Measurements from ENCODE around the gene GLDN. TPM values are rescaled to one million over a fixed set of nuclear protein-coding genes. Genes with fewer than 3 reads are reported as not detected.

The GLDN gene
- total and polyA plus RNA-seq, 2 of the 4 experiments (the other 2 are of a cell fraction) = under 0.01 TPM; not detected in 1

GRCh38 chr15:51299187-51300015 is 42.1 kb upstream of the GLDN start (continued):
- no peak for TF ChIP-seq SMC3 (IDR thresholded peaks at IDR 0.05; ENCODE audit: low read depth, low read length)

- no peak overlapping the region for H2BK120ac ChIP-seq (ENCODE audit: low read depth, low read length)
- no TSS peak for BruUV-seq (replicated peaks)
- H2BK15ac ChIP-seq (ENCODE audit: low read depth, low read length) = no peak overlapping the region
- no peak overlapping the region for H3K56ac ChIP-seq (ENCODE audit: extremely low read depth, insufficient read depth, low read length)
- DNase-seq = no peak
- in situ Hi-C loops (cut with MboI; ENCODE audit: low sequenced_read_pairs) (no loop called here), dilution Hi-C loops (cut with HindIII; ENCODE audit: low sequenced_read_pairs, unreplicated experiment) (no loop called here), intact Hi-C loops (cut with micrococcal nuclease) (no loop called here)
- no peak for ATAC-seq (ENCODE audit: low read depth)
- ChIA-PET POLR2A (ENCODE audit: unreplicated experiment) (no interaction called here), CTCF (interaction anchor here (1.2 kb wide), 1 partner anchor 10 kb away, joined by 7 read pairs; no protein-coding TSS in a partner anchor)
- H3K23ac ChIP-seq (ENCODE audit: low read depth, low read length) = no peak overlapping the region
- no peaks in the 10 kb centered on the region; the same call in 1 of the 2 replicates for H3K4me1 ChIP-seq (ENCODE audit: control insufficient read depth, insufficient read depth, low read length)
- no peak overlapping the region for H3K9ac ChIP-seq (ENCODE audit: low read depth, low read length)
- H4K91ac ChIP-seq (ENCODE audit: insufficient read depth, low read depth, low read length) = no peak overlapping the region
- H2BK20ac ChIP-seq (ENCODE audit: low read depth, low read length) = no peak overlapping the region
- H3K4ac ChIP-seq (ENCODE audit: low read depth, low read length) = no peak overlapping the region
- H3K27me3 ChIP-seq (ENCODE audit: control insufficient read depth, insufficient read depth, low read length) = peaks cover 40% of the 10 kb centered on the region
- H3K18ac ChIP-seq (ENCODE audit: low read depth, low read length) = no peak overlapping the region
- H3K9me1 ChIP-seq (ENCODE audit: insufficient read depth, low read length) = no peaks in the 10 kb centered on the region
- no peaks in the 10 kb centered on the region for H4K20me1 ChIP-seq (ENCODE audit: insufficient read depth, low read length)
- 47% methylated on average over 2 of the region's 6 CpGs; no CpG with 5 or more reads in 1 of the 2 experiments for WGBS, 2 experiments (ENCODE audit: extremely low coverage in 2 of 2, insufficient read length in 1 of 2)
- H3K4me2 ChIP-seq (ENCODE audit: low read depth, low read length) = no peak overlapping the region
- H4K8ac ChIP-seq (ENCODE audit: low read depth in 2 of 2, low read length in 2 of 2) = no peak overlapping the region
- H3K14ac ChIP-seq (replicated peaks; ENCODE audit: low read depth, low read length) = no peak overlapping the region
- H3K4me3 ChIP-seq (ENCODE audit: insufficient read depth, low read depth, low read length) = no peak overlapping the region
- H2AFZ ChIP-seq (replicated peaks; ENCODE audit: low read length, poor library complexity) = no peak overlapping the region
- H3K9me3 ChIP-seq (ENCODE audit: control insufficient read depth, insufficient read depth, low read length) = no peaks in the 10 kb centered on the region
- H3K36me3 ChIP-seq (ENCODE audit: control insufficient read depth, insufficient read depth, low read length) = no peaks in the 10 kb centered on the region
- H2BK5ac ChIP-seq (ENCODE audit: low read depth, low read length, poor library complexity, severe bottlenecking) = no peak overlapping the region
- H3K79me1 ChIP-seq (ENCODE audit: low read depth in 1 of 2, low read length in 2 of 2) = no peaks in the 10 kb centered on the region
- H4K5ac ChIP-seq (ENCODE audit: low read depth, low read length) = no peak overlapping the region
- H3K27ac ChIP-seq (ENCODE audit: insufficient read depth, low read length) = no peak overlapping the region
- H2AK5ac ChIP-seq (ENCODE audit: low read depth, low read length) = no peak overlapping the region
- H2AK9ac ChIP-seq (replicated peaks; ENCODE audit: low read depth, low read length, poor library complexity) = no peak overlapping the region
- no peak for TF ChIP-seq ELK1 (IDR thresholded peaks at IDR 0.05; ENCODE audit: borderline replicate concordance, low read depth, low read length)
- TF ChIP-seq MAFK (IDR thresholded peaks at IDR 0.05; ENCODE audit: low read depth, low read length) = no peak
- no peak for TF ChIP-seq RCOR1 (IDR thresholded peaks at IDR 0.05; ENCODE audit: insufficient replicate concordance, low read length)
- no peak for TF ChIP-seq FOS (IDR thresholded peaks at IDR 0.05; ENCODE audit: low read depth, low read length)
- no peak for TF ChIP-seq SMC3 (IDR thresholded peaks at IDR 0.05; ENCODE audit: low read depth, low read length)
- TF ChIP-seq NFE2L2 (IDR thresholded peaks at IDR 0.05; ENCODE audit: low read depth, low read length) = no peak
- no peak for TF ChIP-seq RAD21 (IDR thresholded peaks at IDR 0.05; ENCODE audit: low read length)
- no peak for TF ChIP-seq MXI1 (IDR thresholded peaks at IDR 0.05; ENCODE audit: borderline replicate concordance, low read depth, low read length)
- no peak for TF ChIP-seq CHD1 (IDR thresholded peaks at IDR 0.05; ENCODE audit: low read depth, low read length)
- TF ChIP-seq POLR2A (IDR thresholded peaks at IDR 0.05; ENCODE audit: low read depth, low read length) = no peak
- TF ChIP-seq CEBPB (IDR thresholded peaks at IDR 0.05; ENCODE audit: low read depth, low read length) = no peak
- TF ChIP-seq USF2 (IDR thresholded peaks at IDR 0.05; ENCODE audit: low read depth, low read length) = no peak
- no peak for TF ChIP-seq BHLHE40 (IDR thresholded peaks at IDR 0.05; ENCODE audit: low read depth, low read length)
Observed at GRCh38 chr15:51302480-51302879, 39.0 kb upstream of the GLDN start.
